Activated naive CD4-positive, alpha-beta T cell treated with anti-CD3 and anti-CD28 coated beads, Interleukin-2, amount 50 U/mL, for 72 hours (primary cell): Measurements from ENCODE around the gene ZNF670. TPM values are rescaled to one million over a fixed set of nuclear protein-coding genes. Genes with fewer than 3 reads are reported as not detected.
"Not testable (repeated sequence)": the region's sequence is repeated elsewhere in the genome, so short reads cannot be mapped to it uniquely, and the experiment has no call there.

ENCODE experiments used
- ATAC-seq, 2 donors: fragments of 150-1000 bp; cut with Tn5 transposase; 2 replicates each; pipeline ENCODE4 v1.10.0; 2021; ENCODE audit warnings: mild to moderate bottlenecking in 2 of 2, moderate library complexity in 2 of 2
- DNase-seq, 2 donors: peaks; one replicate each; pipeline ENCODE4 v3.0.0; 2021 to 2022; ENCODE audit warnings: low spot score in 2 of 2
- H3K27ac Mint-ChIP-seq, 2 donors: one replicate each; pipeline ENCODE4 v1.8.0; 2022; ENCODE audit warnings: mild to moderate bottlenecking in 2 of 2, mixed read lengths in 2 of 2
- H3K36me3 Mint-ChIP-seq, 2 donors: one replicate each; pipeline ENCODE4 v1.8.0; 2022; ENCODE audit warnings: mixed read lengths in 2 of 2
- H3K9me3 Mint-ChIP-seq, 2 donors: one replicate each; pipeline ENCODE4 v1.8.0; 2022; ENCODE audit warnings: mixed read lengths in 2 of 2
- total RNA-seq, 2 donors: library from RNA; stranded (reverse); gene quantifications; one replicate each; pipeline ENCODE4 v1.2.3, GENCODE V29; 2022

ZNF670 gene
- total RNA-seq, result 1 to 10 TPM; 3.2 to 4.5 TPM

- Mint-ChIP-seq H3K36me3 (peaks cover 27 to 40% of the 10 kb centered on the region in 2 donors), H3K27ac (peak within 1 kb of the TSS; percentile 94 to 95), H3K9me3 (peaks cover 9 to 16% of the 10 kb centered on the region in 2 donors)
- DNase-seq (peak; percentile 91 to 93), ATAC-seq (peak; percentile 99 to 100)
Observed at GRCh38 chr1:247078258-247079140, at the start of gene ZNF670. ZNF670 (minus strand) TSS chr1:247078811; CDS start chr1:247078596, 215 bp downstream.

- Mint-ChIP-seq H3K9me3 (peaks cover 6 to 14% of the 10 kb centered on the region in 2 donors), H3K27ac (peak overlapping the region; percentile 77 to 94), H3K36me3 (peaks cover 27 to 38% of the 10 kb centered on the region in 2 donors)
- not testable (repeated sequence) for ATAC-seq, DNase-seq
Observed at GRCh38 chr1:247127519-247128282, 49.1 kb upstream of the ZNF670 start.

GRCh38 chr1:247126601-247127000 is 48.0 kb upstream of the ZNF670 start:
- H3K27ac Mint-ChIP-seq, DNase-seq, H3K9me3 Mint-ChIP-seq: not testable (repeated sequence)
- H3K36me3 Mint-ChIP-seq, result peaks cover 17 to 28% of the 10 kb centered on the region in 2 donors
- peak; percentile 65 to 70 for ATAC-seq

- DNase-seq, H3K27ac Mint-ChIP-seq, H3K9me3 Mint-ChIP-seq: not testable (repeated sequence)
- ATAC-seq, result peak; percentile 100
- H3K36me3 Mint-ChIP-seq, result peaks cover 17 to 28% of the 10 kb centered on the region in 2 donors
Observed at GRCh38 chr1:247126166-247126565, 47.6 kb upstream of the ZNF670 start.

- DNase-seq (no peak), ATAC-seq (no peak)
- Mint-ChIP-seq H3K9me3 (no peaks in the 10 kb centered on the region), H3K36me3 (peaks cover 0 to 7% of the 10 kb centered on the region in 2 donors), H3K27ac (no peak overlapping the region)
Observed at GRCh38 chr1:247121382-247121781, 42.8 kb upstream of the ZNF670 start.

- ATAC-seq, DNase-seq, H3K9me3 Mint-ChIP-seq, H3K36me3 Mint-ChIP-seq, H3K27ac Mint-ChIP-seq: not testable (repeated sequence)
Observed at GRCh38 chr1:247120408-247120668, 41.7 kb upstream of the ZNF670 start.

GRCh38 chr1:247119600-247120407 is 41.2 kb upstream of the ZNF670 start:
- H3K27ac Mint-ChIP-seq, result no peak overlapping the region
- H3K36me3 Mint-ChIP-seq, result peaks cover 0 to 6% of the 10 kb centered on the region in 2 donors
- no peak for DNase-seq
- peak; percentile 11 to 28 for ATAC-seq
- peaks cover 0 to 3% of the 10 kb centered on the region in 2 donors for H3K9me3 Mint-ChIP-seq

GRCh38 chr1:247118946-247119446 is 40.4 kb upstream of the ZNF670 start:
- H3K9me3 Mint-ChIP-seq, result peaks cover 0 to 3% of the 10 kb centered on the region in 2 donors
- no peaks in the 10 kb centered on the region for H3K36me3 Mint-ChIP-seq
- ATAC-seq (peak; percentile 59), DNase-seq (no peak)
- H3K27ac Mint-ChIP-seq, result no peak overlapping the region

GRCh38 chr1:247115545-247115944 is 36.9 kb upstream of the ZNF670 start:
- peaks cover 0 to 3% of the 10 kb centered on the region in 2 donors for H3K9me3 Mint-ChIP-seq
- H3K27ac Mint-ChIP-seq, result no peak overlapping the region
- no peak for ATAC-seq
- DNase-seq, result no peak
- peaks cover 5% of the 10 kb centered on the region in 2 donors for H3K36me3 Mint-ChIP-seq

GRCh38 chr1:247115141-247115510 is 36.5 kb upstream of the ZNF670 start:
- DNase-seq, result no peak
- Mint-ChIP-seq H3K9me3 (peaks cover 0 to 3% of the 10 kb centered on the region in 2 donors), H3K27ac (no peak overlapping the region), H3K36me3 (peaks cover 6% of the 10 kb centered on the region in 2 donors)
- no peak for ATAC-seq

GRCh38 chr1:247114351-247115140 is 35.9 kb upstream of the ZNF670 start:
- H3K36me3 Mint-ChIP-seq, result peaks cover 6 to 11% of the 10 kb centered on the region in 2 donors
- H3K9me3 Mint-ChIP-seq, result peaks cover 3 to 4% of the 10 kb centered on the region in 2 donors
- H3K27ac Mint-ChIP-seq, result no peak overlapping the region
- ATAC-seq (peak in 1 of 2 donors; percentile 7), DNase-seq (no peak)

GRCh38 chr1:247113733-247114271 is 35.2 kb upstream of the ZNF670 start:
- DNase-seq, result no peak
- peaks cover 3 to 5% of the 10 kb centered on the region in 2 donors for H3K9me3 Mint-ChIP-seq
- peaks cover 6 to 12% of the 10 kb centered on the region in 2 donors for H3K36me3 Mint-ChIP-seq
- H3K27ac Mint-ChIP-seq, result no peak overlapping the region
- no peak for ATAC-seq

GRCh38 chr1:247113094-247113497 is 34.5 kb upstream of the ZNF670 start:
- DNase-seq (no peak), ATAC-seq (no peak)
- H3K36me3 Mint-ChIP-seq, result peaks cover 6 to 12% of the 10 kb centered on the region in 2 donors
- peaks cover 3 to 5% of the 10 kb centered on the region in 2 donors for H3K9me3 Mint-ChIP-seq
- no peak overlapping the region for H3K27ac Mint-ChIP-seq

GRCh38 chr1:247112479-247112781 is 33.8 kb upstream of the ZNF670 start:
- DNase-seq (no peak), ATAC-seq (no peak)
- peaks cover 11 to 17% of the 10 kb centered on the region in 2 donors for H3K36me3 Mint-ChIP-seq
- H3K9me3 Mint-ChIP-seq, result peaks cover 3 to 5% of the 10 kb centered on the region in 2 donors
- H3K27ac Mint-ChIP-seq, result no peak overlapping the region

- peaks cover 3 to 5% of the 10 kb centered on the region in 2 donors for H3K9me3 Mint-ChIP-seq
- H3K27ac Mint-ChIP-seq, result no peak overlapping the region
- DNase-seq (no peak), ATAC-seq (peak; percentile 17 to 36)
- H3K36me3 Mint-ChIP-seq, result peaks cover 14 to 21% of the 10 kb centered on the region in 2 donors
Observed at GRCh38 chr1:247111700-247112478, 33.3 kb upstream of the ZNF670 start.
